NCI-H82 treated with DMSO at 0.1 percent for 48 hours (cell line): Measurements from ENCODE around the gene NADK.

Experiments
- DNase-seq: peaks from one replicate; lab custom pipeline; 2025; ENCODE audit not compliant: unreplicated experiment; lab: John Stamatoyannopoulos, UW

Gene NADK, protein sequence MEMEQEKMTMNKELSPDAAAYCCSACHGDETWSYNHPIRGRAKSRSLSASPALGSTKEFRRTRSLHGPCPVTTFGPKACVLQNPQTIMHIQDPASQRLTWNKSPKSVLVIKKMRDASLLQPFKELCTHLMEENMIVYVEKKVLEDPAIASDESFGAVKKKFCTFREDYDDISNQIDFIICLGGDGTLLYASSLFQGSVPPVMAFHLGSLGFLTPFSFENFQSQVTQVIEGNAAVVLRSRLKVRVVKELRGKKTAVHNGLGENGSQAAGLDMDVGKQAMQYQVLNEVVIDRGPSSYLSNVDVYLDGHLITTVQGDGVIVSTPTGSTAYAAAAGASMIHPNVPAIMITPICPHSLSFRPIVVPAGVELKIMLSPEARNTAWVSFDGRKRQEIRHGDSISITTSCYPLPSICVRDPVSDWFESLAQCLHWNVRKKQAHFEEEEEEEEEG

DNA sequence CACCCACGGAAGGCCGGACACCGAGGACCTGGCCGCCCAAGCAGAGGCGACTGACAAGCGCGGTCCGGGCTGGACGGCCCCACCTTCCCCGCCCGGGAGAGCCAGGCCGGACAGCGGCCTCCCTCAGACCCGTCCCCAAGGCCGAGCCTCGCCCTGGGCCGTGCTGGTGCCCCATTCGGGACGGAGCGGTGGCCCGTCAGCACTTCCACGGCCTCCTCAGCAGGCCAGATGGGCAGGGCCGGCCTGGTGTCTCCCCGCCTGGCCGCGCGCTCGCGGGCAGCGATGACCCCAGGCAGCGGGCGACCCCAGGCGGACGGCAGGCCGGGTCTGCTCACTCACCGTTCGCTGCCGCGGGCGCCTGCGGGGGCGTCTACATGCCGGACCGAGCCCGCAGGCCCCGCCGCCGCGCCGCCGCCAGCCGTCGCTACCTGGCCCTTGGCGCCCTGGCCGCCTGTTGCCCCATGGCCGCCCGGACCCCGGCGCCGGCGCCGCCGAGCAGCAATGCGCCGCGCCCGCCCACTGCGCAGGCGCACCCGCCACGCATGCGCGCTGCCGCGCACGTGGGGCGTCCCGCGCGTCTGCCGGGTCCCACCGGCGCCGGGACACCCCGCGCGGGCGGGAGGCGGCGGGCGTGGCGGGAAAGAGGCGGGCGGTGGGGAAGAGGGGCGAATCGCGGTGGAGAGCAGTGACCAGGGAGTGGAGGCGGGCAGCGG lies at the start of gene NADK:
Gene NADK, minus strand, starts transcription at position 521 of the 713 bp plus-strand sequence. CDS start 13,064 bp downstream, outside the sequence.
- DNase-seq, result no peak

DNA sequence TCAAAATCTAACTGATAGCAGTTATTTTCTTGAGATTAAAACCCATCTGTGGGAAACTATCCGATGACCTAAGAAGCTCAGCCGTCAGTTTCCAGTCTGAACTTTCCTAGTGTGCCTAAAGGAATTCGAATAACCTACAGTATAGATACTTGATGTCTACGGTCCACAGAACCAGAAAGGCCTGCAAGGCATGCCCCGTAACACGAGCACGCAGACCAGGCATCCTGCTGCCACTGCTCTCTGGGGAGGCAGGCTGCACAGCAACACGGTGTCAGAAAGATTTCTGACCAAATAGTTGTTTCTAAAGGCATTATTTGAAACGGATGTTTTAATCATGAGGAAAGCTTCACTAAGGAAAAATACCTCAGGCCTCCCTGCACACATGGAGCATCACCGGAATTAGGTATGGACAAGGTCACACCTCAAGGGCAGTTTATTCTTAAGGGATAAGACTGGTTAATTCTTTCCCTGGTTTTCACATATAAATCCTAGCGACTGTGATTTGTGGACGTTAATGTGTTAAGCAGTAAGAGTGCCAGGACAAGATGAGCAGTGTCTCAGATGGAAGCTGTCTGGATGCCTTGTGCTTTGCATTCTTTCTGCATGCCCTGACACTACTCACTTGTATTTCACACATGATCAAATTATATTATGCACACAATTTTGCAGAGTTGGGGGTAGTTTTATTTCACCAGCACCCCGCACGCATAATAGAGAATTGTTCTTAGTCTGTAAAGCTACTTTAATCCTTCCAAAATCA lies 49.0 kb upstream of the NADK start:
- no peak for DNase-seq

DNA sequence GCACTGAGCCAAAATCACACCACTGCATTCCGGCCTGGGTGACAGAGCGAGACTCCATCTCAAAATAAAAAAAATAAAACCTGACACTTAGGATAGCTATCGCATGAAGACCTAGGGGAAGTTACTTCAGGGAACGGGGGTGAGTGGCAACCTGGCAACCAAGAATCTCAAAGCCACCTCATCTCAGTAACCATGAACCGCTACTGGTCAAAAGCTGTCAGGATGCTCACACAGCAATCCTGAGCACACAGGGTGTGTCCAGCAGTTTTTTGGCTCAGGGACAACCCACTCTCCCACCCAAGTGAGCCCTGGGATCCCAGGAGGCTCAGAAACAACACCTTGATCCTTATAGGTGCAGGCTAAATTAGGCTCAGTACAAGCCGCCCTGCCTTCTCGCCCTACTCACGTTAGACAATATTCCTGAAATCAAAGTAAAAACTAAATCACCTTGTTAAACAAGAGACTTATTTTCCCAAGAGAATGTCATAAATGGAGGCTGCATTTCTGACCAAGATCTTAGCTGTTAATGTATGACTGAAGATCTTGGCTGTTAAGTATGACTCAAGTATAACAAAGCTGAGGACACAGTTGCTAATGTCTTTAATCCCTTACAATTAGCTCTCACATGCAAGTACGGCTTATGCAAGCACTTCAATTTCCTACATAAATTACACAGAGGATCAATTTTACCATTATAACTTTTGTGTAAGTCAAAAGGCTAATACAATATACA lies 48.3 kb upstream of the NADK start:
- DNase-seq, result peak; percentile 35

DNA sequence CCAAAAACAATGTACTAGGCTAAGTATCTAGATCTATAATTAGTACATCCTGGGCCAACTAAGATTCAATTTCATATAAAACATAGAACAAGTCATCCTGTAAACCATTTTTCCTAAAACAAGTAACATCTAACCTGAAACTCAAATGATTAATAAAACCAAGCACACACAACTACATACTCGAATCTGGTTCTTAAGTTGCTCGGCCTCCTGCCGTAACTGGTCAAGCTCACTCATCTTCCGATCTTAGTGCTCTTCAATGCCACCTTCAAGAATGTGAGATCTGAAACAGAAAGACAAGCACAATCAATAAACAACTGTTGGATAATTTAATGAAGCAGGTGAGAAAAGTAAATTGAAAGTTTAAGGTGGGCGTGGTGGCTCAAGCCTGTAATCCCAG lies 46.9 kb upstream of the NADK start:
- DNase-seq, result no peak

DNA sequence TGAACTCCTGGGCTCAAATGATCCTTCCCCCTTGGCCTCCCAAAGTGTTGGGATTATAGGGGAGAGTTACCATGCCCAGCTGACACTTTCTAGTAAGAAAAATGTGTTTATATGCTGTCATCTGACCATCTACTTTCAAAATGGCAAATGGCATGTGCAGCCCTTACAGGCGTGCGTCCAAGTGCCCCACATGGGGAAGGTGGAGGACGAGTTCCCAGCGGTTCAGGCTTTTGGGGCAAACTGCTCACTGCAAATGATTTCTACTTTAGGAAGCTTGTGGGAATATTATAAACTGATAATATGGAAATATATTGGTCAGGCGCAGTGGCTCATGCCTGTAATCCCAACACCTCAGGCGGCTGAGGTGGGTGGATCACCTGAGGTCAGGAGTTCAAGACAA lies 41.5 kb upstream of the NADK start:
- DNase-seq, result no peak

DNA sequence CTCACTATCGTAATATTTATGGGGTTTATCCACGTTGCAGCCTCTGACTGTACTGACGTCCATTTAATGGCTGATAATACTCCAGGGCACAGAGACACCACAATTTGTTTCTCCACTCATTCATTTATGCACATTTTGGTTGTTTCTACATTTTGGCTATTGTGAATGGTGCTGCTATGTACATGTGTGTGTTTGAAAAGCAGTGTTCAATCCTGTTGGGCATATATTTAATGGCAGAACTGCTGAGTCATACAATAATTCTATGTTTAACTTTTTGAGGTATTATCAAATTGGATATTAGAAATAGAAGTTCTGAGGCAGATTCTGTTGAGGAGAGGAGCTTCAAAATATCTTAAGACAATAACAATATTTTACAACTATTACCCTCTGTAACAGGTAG lies 39.0 kb upstream of the NADK start:
- DNase-seq, result no peak

DNA sequence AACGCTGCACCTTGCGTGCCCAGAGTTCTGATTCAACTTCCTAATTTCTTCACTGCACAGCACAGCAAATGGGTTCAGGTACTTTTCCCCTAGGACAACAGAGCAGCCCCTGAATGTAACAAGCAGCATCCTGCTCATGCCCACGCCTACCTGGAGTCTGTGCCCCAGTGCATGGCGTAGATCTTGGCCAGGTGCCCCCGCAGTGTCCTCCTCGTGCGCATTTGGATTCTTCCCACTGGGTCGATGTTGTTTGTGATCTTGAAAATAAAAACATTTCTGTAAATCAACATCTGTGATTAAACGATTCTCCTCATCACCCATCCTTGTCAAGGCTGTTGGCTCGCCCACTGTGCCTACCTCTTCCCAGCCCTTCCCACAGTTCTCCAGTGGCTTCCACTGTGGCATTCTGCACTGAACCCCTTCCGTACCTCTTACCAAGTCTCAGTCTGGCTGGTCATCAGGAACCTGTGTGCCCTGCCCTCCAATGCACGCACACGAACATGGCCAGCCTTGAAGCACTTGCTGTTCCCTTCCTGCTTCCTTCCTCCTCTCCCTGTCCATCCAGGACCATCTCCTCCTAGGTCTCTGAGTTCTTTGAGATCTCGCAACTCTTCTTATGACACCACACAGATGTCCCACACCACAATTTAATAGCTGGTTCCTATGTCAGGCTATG lies 37.5 kb upstream of the NADK start:
- no peak for DNase-seq

DNA sequence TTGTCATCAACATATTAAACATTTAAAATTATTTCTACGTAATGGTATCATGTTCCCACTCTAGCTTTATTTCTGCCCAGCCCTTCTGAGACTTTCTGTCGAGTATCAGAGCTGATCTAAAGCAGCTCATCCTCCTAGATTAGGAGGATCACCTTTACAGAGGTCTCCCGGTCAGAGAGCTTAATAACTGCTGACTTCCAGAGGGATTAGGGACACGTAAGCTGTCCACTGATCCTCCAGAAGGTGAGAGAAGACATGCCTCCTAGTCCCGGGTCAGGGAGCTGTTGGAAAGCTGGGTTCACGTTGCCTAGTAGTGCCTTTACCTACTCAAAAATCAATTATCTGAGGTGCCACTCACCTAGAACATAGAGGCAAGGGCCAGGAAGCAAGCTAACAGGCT lies 31.2 kb upstream of the NADK start:
- DNase-seq, result peak; percentile 53

DNA sequence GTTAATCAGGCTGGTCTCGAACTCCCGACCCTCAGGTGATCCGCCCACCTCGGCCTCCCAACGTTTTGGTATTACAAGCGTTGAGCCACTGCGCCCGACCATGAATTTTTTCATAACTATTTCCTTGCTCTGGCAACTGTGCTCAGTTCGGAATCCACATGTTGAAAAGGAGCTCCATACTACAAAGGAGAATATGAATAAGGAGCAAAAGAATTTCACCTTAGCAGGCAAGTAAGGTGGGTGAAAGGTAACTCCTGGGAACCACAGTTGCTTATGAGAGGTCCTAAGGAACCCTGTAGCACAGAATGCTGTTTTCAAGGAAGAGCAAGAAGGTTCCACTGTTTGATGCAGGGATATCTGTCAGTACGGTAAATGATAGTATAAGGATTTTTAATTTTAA lies 29.9 kb upstream of the NADK start:
- no peak for DNase-seq

DNA sequence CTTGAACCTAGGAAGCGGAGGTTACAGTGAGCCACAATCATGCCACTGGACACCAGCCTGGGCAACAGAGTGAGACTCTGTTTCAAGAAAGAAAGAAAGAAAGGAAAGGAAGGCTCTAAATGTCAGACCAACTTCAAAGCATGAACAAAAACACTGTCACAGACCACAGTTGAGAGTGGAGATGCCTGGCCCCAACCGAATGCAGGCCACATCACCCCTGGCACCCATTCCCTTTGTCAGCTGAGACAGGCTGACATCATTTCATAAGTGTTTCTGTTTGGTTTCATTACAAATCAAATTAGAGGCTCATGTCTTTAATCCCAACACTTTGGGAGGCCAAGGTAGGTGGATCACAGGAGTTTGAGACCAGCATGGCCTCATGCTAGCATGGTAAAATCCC lies 28.6 kb upstream of the NADK start:
- DNase-seq, result no peak

DNA sequence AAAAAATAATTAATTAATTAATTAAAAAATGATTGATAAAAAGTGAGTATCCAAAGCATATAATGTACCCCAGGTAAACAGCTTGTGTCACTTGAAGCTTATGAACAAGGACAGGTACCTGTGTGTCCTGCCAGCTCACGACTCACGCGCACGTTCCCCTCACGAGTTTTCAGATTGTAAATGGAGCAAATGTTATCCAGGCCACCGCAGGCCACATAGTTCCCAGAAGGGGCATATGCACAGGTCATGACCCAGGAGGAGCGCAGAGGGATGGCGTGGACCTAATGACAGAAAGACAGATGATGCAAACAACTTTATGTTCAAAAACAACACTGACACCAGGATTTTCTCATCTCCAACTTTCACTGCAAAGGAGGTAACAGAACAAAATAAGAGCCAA lies 26.0 kb upstream of the NADK start:
- no peak for DNase-seq

DNA sequence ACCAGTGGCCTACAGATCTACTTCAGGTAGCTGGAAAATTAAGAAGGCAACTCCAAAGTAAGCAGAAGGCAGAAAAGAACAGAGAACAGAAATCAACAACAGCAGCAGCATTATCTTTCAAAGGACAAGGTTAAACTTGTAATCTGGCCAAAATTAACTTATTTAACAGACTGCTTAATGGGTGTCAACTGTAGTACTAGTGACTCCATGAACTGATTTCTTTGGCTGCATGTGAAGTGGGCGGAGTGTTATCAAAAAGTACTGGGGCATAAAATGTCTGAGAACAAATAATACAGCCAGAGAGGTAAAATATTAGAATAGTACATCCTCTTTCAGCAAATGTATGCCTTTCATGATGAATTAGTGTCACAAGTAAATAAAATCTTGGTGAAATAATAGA lies 24.6 kb upstream of the NADK start:
- DNase-seq, result no peak

DNA sequence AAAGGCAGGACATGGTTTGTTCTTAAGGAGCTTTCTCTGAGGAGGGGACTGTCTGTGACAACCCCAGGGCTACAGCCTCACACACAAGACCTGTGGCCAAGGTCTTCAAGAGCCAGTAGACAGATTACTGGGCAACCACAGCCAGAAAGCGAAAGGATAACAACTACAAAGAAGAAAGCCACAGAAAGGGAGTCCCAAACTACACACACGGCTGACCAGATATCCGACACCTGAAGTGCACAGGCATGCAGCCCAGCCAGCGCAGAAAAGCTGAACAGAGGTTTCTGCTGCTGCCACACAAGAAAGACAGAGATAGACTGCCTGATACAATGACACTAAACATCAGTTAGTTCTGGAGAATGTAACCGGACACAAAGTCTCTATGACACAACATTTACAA lies 21.4 kb upstream of the NADK start:
- no peak for DNase-seq

DNA sequence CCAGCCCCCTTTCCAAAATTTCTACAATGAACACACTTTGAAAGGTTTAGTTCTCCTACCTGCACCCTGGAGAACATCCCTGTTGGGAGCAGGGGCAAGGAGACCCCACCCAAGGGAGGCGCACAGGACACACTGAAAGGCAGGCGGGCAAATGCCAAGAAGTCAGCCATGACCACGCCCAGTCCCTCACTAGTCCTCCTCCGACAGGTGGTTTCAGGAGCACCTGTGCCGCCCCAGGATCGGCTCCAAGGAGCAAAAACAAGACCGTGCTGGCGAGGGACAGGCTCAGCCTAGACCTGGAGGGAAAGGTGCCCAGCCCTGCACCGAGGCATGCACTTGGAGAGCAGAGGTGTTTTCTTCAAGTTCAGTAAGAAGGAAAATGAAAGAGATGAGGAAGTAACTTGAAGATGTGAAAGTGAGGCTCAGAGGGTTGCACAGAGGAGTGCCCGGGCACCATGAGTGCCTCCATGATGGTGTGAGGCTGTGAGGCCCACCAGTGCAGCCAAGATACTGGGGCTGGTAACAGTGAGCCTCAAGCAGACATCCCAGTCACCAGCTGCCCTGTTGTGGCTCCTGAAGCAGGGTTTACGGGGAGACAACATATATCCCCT lies 19.6 kb upstream of the NADK start:
- no peak for DNase-seq

DNA sequence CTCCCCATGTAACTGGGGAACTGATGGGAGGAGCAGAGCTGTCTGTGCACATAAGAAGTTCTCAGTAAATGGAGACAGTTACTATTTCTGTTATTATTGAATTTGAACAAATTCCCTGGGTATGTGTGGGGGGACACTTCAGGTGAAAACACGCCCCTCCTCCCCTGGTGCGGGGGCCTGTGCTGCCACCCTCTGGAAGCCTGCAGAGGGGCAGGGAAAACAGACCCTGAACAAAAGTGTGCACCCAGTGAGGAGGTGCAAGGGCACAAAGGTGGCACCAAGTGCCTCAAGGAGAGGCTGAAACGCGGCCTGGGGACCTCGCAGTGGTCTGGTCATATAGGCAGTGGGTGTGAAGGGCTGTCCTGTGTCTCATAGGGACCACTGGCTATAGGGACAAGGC lies 18.2 kb upstream of the NADK start:
- DNase-seq, result no peak

DNA sequence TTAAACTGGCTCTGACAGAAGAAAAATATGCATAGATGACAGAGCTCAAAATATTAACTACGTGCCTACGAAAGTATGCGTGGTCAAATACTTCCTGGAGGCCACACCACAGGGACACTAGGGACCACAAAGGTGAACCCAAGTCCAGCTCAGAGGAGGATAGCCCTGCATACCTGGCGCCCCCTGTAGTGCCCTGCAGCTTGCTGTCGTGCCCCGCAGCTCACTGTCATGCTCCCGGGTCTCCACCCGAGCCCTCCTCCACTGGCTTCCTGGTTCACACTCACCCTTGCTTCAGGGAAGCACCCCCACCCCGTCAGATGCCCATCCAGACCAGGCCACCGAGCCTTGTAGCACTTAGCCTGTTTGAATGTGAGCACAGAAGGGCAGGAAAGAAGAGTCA lies 16.7 kb upstream of the NADK start:
- DNase-seq, result no peak

DNA sequence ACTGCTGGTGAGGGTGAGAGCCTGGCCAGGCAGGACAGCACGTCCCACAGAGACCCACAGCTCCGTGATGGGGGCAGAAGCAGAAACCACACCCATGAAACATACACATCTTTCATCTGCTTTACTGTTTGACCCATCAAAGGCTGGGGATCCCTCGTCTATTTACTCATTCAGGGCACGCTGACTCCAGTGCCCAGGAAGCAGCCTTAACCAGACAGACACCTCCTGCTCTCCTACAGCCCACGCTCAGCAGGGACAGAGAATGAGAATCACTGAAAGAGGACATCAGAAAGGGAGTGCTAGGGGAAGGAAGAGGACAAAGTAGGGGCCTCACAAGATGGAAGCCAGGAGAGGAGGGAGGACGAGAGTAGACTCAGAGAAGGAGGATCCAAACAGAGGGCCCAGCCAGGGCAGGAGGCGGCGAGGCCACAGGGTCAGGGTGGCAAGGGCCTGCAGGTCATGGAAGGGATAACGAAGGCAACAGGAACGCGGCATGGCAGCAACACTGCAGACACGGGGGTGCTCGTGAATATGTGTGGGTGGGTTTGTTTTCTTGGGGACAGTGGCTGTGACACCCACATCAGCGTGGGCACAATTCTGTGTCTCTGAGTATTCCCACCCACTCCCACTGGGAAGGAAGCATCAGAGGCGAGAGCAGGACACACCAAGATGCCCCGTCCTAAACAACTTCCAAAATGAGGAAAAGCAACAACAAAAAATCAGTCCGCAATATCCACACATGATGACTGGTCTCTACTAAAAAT lies 15.4 kb upstream of the NADK start:
- DNase-seq, result no peak

DNA sequence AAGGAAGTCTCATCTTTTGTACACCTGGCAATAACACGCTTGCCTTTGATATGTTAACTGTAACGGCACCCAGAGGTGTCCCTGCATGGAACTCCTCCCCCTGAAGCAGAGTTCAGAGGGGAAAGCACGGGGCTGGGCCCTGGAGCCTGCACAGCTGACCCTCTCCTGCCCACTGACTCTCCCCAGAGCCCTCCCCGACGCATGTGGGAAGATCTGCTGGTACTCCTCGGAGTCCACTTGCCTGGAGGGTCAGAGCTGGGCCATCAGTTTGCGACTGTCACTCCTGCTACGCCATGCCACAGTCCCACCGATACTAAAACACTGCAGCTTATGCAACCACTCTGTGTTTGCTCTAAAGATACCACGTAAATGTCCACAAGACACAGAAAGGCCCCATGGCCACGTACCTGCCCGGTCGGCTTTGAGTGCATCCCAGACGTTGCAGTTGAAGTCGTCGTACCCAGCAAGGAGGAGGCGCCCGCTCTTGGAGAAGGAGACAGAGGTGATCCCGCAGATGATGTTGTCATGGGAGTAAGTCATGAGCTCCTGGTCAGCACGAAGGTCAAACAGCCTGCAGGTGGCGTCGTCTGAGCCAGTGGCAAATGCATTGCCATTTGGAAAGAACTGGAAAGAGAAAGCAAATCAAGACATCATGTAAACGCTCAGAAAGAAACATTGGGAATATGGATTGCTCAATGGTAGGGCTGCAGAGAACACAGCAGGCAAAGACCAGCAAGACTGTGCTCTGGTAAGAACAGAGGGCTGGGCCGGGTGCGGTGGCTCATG lies 10.6 kb upstream of the NADK start:
- DNase-seq, result no peak

DNA sequence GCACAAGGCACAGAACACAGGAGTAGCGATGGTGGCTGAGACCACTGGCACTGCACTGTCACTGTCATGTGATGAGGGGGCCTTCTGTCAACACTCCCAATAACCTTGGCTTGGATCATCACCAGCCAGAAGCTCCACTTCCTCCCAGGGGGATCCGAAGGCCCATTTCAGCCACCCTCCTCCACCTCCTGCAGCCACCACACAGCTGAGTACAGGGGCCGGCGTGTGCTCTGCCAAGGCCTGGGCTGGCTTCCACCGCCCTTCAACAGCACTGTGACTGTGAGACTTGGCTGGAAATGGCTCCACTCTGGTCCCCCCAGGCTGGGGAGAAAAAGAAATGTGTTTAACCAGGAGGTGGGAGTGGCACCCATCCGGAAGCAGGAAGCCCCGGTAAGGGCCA lies 9.9 kb upstream of the NADK start:
- DNase-seq, result no peak
